Amygdala (tissue), 56 donors: ENCODE measurements around the gene PSD.
A peak's percentile ranks its signal among the peaks of the same experiment; 100 is the strongest.

Experiments
- DNase-seq, 56 donors: peaks; one replicate each; lab custom pipeline; 2025; lab: John Stamatoyannopoulos, UW

The PSD gene

DNA sequence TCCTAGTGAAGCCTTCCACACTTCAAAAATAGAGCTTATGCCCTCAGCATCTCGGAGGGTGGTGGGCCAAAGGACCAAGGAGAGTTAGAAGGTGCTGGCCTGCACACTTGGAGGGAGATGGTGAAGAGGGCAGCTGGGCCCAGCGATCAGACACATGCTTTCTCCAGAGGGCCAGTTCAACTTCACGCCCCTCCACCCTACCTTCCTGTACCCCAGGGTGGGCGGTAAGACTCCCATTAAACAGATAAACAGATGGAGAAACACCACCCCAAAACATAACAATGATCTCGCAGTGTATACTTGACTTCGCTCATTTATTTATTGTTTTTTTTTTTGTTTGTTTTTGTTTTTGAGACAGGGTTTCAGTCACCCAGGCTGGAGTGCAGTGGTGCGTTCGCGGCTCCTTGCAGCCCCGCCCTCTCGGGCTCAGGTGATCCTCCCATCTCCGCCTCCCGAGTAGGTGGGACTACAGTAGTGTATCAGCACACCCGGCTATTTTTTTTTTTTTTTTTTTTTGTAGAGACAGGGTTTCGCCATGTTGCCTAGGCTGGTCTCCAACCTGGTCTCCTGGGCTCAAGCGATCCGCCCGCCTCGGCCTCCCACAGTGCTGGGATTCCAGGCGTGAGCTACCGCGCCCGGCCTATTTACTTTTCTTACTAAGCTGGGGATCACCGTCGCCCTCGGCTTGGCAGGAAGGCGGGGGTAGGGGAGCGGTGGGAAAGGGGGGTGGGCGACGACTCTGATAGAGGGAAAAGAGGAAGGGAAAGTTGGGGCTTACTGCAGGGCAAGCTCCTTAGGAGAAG is 30.9 kb upstream of the PSD start:
- peak in 30 of 56 donors; percentile 8 to 62 (median 38) for DNase-seq

- DNase-seq: no peak
Measured at GRCh38 chr10:102444851-102445250, 26.3 kb upstream of the PSD start.

DNA sequence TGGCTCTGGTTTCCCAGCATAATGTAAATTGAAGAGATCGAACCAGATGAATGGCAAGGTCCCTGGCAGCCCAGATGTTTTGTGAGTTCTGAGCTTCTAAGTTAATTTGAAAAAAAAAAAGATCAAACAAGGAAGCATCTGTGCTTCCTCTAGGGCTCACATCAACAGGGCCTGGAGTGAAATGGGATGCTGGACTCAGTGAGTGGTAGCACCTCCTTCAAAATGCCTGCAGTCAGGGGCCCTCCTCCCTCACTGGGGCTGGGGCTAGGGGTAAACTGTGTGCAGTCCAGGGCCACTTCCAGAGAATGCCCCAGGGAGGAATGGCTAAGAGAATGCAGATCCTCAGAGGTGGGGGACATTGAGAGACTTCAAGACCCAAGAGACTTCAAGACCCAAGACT is 19.8 kb upstream of the PSD start:
- no peak for DNase-seq

DNA sequence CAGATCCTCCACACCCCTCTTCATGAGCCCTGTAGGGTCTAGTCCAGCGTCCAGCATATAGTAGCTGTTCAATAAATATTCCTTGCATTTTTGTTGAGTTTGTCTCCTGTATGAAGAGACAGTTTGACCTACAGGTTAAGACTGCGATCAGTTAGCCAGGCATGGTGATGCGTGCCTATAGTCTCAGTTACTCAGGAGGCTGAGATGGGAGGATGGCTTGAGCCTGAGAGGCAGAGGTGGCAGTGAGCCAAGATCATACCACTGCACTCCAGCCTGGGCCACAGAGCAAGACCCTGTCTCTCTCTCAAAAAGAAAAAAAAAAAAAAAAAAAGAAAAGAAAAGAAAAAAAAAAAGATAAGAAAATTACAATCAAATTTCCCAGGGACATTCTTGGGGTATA is 18.9 kb upstream of the PSD start:
- DNase-seq: no peak

DNA sequence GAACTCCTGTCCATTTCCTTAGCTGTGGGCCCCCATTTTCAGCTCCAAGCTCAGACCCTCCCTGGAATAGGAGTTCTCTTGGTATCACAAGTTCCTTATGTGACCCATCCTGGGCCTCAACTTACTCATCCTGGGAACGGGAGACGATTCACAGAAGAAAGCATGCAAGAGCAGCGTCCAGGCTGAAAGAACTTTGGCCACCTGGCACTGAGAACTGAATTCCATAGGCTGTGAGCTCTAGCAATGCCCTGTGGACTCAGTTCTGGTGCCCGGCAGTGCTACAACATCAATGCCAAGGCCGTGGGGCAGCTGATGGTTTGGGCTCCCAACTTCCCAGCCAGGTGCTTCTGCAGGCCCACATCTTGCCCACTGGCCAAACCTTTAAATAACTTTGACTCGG is 17.7 kb upstream of the PSD start:
- DNase-seq: no peak

DNA sequence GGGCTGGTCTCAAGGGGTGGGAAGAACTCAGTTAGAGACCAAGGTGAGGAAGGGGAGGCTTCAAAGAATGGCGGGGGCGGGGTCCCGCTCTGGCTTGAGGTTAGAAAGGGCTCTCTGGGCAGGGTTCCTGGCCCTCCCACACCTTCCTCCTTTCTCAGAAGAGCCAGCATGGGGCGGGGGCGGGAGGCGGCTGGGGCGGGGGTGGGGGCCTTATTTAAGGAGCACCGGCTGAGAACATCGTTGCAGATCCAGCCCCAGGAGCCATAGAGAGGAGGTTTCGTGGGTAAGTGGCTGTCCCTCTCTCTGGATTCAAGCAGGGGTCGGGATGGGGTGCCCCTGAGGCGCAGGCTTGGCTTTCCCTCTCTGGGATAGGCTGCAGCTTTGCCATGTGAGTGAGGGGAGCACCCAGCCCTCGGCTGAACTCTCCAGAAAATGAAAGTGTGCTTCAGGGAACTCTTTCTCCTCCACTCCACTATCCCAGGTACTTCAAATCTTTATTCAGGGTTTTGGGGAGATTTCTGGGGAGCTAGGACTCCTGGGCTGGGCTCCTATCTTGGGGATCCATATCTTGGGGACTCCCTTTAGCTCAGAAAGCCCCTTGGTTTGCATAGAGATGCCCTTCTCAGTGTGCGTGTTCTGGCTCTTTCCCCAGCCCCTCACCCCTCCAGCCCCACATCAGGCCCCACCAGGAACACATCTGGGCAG is 17.1 kb upstream of the PSD start:
- peak in 1 of 56 donors; percentile 19 for DNase-seq

GRCh38 chr10:102435133-102435497 is 16.5 kb upstream of the PSD start:
- no peak for DNase-seq

DNA sequence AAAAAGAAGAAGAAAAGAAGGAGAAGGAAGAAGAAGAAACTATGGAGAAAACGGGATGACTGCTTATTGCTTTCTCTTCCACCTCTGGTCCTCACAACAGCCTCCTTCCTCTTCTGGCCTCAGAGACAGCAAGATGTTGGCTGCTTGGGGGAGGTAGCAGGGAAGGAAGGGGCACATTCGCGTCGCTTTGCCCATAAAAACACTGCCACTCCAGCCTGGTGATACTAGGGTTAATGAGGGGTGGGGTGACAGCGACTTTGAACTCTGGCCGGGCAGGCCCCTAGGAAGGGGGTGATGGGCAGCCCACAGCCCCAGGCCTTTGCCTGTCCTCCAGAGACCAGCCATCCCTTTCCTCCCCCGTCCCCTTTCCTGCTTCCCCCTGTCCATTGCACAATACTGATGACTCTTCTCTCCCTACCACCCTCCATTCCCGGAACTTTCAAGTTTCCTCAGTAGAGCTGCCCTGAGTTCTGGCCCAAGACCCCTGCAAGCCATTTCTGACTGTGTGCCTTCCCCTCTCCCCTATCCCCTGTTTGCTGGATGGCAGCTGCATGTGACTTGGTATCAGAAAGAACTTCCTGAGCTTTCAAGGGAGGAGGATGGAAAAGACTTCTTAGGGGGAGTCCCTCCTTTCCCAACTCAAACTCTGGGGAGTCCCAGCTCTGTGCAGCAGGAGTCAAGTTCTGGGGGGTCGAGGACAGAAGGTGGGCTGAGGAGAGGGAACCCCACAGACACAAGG is 16.0 kb upstream of the PSD start:
- no peak for DNase-seq

DNA sequence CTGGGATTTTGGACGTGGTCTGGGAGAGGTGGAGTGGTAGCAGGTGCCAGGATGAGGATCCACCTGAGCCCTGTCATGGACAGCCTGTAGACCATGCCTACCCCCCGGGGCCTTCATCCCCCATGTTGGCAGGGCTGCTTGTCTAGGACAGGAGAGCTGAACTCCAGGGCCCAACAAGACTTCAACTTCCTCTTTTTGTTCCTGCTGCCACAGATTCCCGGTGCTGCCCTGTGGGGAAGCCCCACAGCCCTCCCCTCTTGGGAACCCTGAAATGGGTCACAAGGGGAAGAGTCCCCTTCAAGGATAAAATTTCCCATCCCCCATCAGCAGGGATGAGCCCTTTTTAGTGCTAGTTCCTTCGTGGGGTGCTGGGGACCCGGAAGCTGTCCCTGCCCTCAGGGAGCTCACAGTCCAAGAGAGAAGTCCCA is 15.0 kb upstream of the PSD start:
- no peak for DNase-seq

DNA sequence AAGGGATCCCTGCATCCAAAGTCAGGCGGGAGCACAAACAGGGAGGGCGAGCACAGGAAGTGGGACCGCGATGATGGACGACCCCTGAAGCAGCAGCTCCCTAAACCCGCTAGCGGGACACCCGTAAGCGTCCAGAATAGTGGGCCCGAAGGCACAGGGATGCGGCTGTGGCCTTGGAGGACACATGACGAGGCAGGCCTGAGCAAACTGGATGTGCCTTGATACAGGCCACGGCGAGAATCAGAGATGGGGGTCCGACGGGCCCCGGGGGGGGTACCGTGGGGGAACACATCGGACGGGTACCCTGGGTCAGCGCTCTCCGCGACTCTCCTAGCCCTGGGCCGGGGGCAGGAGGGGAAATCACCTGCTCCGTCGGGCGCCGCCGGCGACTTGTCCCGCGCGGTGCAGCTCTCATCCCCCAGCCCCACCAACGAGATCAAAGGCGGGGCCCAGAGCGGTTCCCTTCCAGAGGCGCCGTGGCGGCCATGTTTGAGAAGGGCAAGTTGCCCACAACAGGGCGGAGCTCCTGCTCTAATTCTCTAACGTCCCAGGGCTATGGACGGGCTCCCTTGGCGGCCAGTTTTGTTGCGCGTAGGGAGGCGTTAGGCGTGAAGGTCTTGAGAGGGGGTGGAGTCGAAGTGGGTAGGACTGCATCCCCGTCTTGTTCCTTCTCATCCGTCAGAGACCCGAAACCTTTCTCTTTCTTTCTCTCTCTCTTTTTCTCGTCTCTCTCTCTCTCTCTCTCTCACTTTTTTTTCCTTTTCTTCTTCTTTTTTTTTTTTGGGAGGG is 13.8 kb upstream of the PSD start, which contains the start of gene CUEDC2:
CUEDC2 (minus strand) TSS at position 413 of the 789 bp plus-strand sequence. CDS start 7,386 bp downstream, outside the sequence.
- peak; percentile 67 to 97 (median 92) for DNase-seq

DNA sequence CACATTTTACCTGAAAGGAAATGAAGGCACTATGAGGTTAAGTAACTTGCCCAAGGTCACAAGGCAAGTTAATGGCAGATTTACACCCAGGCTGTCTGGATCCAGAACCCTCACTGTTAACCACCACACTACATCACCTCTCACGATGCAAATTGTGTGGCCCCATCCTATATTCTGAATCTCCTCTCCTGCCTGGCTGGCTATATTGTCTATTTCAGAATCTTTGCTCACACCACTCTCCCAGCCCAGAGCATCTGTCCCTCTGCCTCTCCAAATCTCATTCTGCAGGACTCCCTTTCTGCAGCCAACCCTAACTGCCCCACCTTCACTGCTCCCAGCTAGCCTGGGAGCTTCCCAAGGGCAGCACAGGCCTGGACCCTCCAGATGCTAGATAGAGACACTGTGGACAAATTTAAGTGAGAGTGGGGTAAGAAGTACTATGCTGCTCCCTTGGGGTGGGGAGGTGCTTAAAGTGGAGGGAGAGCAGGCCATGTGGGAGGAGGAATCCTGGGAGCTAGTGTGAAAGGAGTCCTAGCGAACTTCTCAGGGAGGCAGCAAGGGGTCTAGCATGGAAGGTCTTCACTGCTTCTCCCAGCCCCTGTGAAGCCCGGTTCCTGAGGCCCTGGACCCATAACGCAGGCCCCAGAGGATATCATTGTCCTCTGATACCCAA is 13.0 kb upstream of the PSD start:
- DNase-seq: no peak

DNA sequence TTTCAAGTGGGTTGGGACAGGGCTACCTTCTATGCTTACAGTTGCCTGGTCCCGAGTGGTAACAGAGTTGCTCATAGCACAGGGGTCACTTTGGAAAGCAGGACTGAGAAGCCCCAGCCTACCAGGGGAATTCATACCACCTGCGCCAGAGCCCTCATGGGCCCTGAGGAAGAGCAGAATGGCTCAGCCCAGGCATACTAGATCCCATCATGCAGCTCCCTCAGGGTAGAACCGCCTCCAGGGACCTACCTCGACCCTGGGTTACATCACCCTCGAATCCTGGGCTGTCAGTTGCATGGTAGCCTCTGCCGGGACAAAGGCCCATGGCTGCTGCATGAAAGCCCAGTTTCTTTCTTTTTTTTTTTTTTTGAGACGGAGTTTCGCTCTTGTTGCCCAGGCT is 10.9 kb upstream of the PSD start:
- DNase-seq: no peak

DNA sequence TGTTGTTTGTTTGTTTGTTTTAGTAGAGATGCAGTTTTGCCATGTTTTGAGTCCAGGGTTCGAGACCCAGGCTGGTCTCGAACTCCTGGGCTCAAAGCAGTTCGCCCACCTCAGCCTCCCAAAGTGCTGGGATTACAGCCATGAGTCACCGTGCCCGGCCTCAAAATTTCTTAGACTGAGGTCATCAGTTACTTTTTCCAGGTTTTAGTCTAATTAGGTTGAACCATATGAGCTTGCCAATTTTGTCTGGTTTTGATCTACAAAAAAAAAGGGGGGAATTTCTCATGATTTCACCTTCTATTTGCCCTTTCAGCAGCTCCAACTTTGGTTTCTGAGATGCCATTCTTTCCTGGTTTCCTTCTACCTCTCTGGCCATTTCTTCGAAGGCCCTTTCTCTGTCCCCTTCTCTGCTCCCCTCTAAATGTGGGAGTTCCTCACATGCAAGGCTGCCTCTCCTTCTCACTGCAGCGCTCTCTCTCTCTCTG is 8.3 kb upstream of the PSD start:
- DNase-seq: no peak

DNA sequence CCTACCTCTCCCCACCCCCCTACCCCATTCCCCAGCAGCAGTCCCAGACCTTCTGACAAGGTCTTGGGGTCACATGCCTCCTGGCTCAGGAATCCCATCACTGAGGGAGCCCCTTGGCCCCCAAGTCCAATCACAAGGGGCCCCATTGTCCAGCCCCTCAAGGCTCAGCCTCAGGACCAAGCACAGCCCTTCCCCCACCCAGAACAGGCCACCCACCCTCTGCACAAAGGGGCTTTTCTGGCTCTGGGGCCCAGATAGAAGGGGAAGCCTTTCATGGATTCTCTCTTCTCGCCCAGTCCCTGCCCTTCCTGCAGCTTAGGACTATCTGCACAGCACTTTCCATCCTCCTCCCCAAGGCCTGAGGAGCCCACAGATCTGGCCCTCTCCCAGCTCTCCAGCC is 6.9 kb upstream of the PSD start:
- no peak for DNase-seq

DNA sequence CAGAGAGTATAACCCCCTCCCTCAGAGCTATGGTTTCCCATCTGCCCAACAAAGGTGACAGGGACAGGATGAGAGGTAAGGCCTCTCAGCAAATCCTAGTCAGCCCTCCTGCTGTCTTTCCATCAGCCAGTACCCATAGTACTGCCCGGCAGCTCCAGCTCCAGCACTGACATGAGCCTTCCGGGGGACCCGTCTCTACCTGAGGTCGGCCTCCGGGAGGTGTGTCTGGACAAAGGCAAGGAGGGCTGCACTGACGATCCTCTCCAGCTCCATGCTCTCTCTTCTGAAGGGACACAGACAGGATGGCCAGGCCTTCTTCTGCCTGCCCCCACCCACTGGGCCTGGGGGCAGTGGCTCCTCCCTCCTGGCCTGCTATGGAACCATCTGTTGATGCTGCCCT is 6.3 kb upstream of the PSD start:
- no peak for DNase-seq

DNA sequence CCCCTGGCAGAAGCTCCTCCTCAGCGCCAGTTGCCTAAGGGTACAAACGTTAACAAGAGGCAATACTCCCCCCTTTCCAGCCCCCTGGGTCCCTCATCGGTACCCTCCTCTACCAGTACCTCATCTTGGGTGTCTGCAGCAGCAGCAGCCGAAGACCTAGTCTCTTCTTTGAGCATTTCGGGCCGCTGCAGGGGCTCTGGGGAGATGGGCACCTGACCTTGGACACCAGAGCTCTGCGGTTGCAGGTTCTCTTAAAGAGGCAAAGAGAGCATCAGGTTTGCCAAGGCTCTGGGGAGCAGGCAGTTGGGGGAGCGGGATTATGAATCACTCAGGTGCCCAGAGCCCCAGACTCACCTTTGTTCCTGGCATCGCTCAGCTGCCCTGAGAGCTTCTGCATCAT is 5.6 kb upstream of the PSD start:
- no peak for DNase-seq

- no peak for DNase-seq
Measured at GRCh38 chr10:102423372-102423968, 4.9 kb upstream of the PSD start.

DNA sequence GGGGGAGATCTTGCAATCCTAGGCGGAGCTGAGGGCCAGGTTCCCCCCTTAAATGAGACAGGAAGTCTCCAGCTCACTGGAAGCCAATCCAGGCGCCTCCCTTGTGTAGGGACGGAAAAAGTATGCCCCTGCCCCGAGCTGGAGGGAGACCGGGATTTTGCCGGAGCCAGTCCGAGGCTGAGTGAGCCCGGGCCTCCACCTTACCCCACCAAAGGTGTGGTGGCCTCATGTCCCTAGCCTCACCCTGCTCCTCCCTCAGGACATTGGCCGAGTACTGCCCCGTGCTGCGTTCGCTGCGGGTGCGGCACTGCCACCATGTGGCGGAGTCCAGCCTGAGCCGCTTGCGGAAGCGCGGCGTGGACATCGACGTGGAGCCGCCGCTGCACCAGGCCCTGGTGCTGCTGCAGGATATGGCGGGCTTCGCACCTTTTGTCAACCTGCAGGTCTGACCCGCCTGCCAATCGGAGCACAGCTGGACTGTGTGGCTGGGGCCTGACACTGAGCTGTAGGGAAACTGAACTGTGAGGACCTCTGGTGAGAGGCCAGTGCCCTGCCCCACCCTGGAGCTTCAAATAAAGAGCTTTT is 4.1 kb upstream of the PSD start:
- DNase-seq: peak in 44 of 56 donors; percentile 12 to 78 (median 46)
